ENCODE data around the gene ACTA2.

Gene ACTA2

DNA sequence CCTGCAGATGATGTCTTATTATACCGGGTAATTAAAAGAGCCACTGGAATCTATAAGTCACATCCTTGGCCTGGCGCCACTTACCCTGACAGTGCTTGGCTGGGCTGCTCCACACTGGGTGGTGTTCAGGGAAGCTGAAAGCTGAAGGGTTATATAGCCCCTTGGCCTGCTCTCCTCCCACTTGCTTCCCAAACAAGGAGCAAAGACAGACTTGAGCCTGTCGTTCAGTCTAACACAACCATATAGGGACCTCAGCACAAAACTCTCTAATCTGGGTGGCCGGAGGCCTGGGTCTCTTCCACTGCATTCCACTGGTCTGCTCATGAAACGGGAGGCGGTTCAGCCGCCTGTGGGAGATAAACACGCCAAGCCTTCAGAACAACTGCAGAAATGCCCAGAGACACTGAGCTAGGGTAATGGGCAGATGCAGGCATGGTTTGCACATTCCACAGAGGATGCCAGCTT lies at the start of gene ACTA2:
Gene ACTA2, minus strand, starts transcription at position 127 of the 465 bp plus-strand sequence. CDS start 3,843 bp downstream, outside the sequence.
- no peak for DNase-seq
- in situ Hi-C loops (cut with HindIII; ENCODE audit: low pct_ligation_motif_present, low pct_unique_long_range_greater_than_20kb, low sequenced_read_pairs): no loop called here

DNA sequence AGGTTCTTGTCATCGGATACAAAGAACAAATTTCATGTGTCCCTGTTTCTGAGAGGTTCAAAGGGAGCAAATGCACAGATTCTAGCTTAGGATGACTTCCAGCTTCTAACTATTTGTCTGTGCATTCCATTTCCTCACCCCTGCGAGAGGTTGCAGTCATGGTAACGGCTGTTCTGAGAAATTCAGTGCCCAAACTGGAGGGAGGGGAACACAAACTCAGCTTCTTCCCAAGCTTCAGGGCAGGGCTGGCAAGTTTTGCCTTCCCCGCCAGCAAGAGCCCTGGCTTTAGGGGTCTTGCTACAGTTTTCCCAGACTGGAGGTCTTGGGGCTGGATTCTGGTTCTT lies 49.1 kb upstream of the ACTA2 start:
- in situ Hi-C loops (cut with HindIII; ENCODE audit: low pct_ligation_motif_present, low pct_unique_long_range_greater_than_20kb, low sequenced_read_pairs): loop anchor here (25.0 kb wide), 1 partner anchor 211 kb away; the partner anchor contains the start of gene CH25H
- no peak for DNase-seq

DNA sequence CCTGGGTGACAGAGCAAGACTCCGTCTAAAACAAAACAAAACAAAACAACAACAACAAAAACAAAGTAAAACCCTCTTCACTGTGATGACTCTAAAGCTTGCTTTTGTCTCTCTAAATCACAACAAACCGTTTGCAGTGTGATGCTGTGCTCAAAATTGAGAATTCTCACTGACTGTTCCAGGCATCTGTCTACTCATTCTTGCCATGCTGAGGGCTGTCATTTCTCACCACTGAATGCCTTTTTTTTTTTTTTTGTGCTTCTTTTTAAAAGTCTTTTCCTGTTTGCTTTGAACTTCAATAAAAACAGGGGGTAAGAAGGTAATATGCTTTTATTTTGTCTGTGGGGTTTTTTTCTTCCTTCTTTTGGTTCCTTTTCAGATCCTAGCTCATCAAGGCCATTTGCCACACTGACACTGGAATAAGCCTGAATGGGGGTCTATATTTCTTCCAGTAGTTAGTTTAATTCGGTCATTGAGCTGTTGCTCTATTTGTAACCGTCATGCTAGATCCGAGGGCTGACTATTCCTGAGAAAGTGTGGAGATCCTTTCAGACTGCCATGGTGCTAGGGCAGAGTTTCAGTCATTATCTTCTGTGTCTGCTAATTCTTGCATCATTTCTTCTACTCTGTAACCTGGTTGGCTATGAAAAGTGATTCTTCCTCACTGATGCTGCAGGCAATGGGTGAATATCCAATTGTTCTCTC lies 48.6 kb upstream of the ACTA2 start:
- DNase-seq: no peak
- in situ Hi-C loops (cut with HindIII; ENCODE audit: low pct_ligation_motif_present, low pct_unique_long_range_greater_than_20kb, low sequenced_read_pairs): loop anchor here (25.0 kb wide), 1 partner anchor 211 kb away; the partner anchor contains the start of gene CH25H

DNA sequence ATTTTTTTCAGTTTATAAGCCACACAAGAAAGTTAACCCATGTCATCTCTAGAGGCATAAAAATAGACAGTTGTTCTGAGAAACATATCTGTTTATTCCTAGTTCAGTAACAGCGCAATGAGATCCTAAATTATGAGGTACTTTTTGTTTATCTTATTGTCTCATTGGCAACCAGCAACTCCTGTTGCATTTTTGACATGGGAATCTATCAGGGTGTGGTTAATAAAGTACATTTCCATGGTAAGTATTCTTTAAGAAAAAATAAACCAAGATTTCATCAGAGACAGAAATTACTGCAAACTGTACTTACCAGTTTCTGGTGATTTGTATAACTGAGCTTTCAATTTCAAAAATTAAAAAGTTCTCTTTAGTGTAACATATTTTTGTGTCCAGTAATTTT lies 47.1 kb upstream of the ACTA2 start:
- in situ Hi-C loops (cut with HindIII; ENCODE audit: low pct_ligation_motif_present, low pct_unique_long_range_greater_than_20kb, low sequenced_read_pairs): loop anchor here (25.0 kb wide), 1 partner anchor 213 kb away; the partner anchor contains the start of gene CH25H

DNA sequence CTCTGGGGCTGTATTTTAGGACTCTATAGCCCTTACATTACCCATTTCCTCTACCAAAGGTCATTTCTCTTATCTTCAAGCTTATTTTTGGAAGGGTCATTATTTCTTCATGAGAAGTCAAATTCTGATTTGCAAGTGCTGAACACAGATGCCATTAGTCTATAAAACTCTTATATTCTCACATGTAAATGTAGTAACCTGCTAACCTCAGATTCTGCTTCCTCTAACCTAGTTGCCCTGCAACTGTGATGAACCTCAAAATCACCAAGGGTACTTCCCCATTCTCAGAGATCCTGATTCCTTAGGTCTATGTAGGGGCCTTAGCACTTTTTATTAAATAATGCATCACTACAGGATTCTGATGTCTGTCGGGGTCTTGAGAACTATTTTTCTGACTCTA lies 44.4 kb upstream of the ACTA2 start:
- in situ Hi-C loops (cut with HindIII; ENCODE audit: low pct_ligation_motif_present, low pct_unique_long_range_greater_than_20kb, low sequenced_read_pairs): no loop called here
- no peak for DNase-seq

More for the DNA sequence above, 47.1 kb upstream of the ACTA2 start:
- no peak for DNase-seq

DNA sequence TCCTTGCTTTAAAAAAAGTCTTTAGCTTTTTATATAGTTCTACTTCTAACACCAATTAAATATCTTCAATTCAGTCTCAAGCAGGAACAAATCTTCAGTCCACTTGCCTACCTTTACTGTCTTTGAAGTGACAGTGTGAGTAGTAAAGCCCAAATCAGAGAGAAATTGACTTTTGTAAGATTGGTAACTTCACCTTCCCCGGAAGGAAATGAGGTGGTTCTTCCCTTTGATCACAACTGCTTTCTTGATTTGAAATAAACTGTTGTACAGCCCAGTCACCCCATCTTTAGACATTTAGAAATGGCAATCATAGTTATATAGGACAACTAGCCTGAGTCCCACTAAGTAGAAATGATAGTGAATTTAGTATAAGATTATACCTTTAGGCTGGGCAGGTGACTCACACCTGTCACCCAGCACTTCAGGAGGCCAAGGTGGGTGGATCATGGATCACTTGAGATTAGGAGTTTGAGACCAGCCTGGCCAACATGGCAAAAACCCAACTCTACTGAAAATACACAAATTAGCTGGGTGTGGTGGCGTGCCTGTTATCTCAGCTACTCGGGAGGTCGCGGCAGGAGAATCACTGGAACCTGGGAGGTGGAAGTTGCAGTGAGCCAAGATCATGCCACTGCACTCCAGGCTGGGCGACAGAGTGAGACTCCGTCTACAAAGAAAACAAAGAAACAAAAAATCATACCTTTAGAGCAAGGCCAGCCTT lies 42.7 kb upstream of the ACTA2 start:
- in situ Hi-C loops (cut with HindIII; ENCODE audit: low pct_ligation_motif_present, low pct_unique_long_range_greater_than_20kb, low sequenced_read_pairs): no loop called here
- DNase-seq: no peak

DNA sequence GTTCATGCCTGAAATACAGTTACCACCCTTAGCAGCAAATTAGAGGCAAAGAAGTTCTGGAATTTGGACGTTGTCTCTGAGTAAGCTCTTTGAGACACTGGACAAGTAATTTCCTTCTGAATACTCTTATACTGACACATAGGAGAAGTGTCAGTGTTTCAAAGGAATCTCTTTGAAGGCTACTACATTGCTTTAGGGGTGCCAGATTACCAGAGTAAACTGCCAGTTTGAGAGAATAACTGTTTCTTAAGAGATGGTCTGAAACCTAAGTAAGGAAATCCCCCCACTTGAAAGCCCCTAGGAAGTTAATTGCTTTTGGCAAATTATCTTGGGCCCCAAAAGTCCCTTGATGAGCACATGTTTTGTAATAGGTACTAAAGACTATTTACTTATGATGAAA lies 41.4 kb upstream of the ACTA2 start:
- DNase-seq: peak; percentile 37
- in situ Hi-C loops (cut with HindIII; ENCODE audit: low pct_ligation_motif_present, low pct_unique_long_range_greater_than_20kb, low sequenced_read_pairs): no loop called here

DNA sequence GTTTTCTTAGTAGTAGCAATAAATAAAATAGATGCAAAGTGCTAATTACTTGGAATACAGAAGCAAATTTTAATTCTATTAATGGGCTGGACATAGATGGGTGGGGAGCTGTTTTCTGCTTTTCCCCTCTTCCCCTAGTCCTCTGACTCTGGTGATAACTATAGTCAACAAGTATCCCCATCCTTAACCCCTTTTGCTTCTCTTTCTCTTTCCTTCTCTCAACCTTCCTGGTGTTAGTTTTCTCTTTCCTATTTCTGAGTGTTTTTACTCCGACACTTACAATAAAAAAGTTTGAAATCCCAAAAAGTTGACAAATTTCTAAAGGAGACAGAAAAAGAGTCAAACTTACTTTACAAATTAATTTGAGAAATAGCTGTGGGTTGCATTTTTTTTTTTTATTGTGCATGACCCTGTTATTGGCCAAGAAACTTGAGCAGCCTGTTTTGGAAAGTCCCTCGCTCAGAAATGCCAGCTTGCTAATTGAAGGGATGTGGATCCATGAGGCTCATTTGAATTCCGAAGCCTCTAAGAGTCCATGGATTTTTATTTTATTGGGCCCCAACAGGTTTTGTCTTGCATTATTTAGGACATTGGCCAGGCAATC lies 40.5 kb upstream of the ACTA2 start:
- no peak for DNase-seq
- in situ Hi-C loops (cut with HindIII; ENCODE audit: low pct_ligation_motif_present, low pct_unique_long_range_greater_than_20kb, low sequenced_read_pairs): no loop called here

DNA sequence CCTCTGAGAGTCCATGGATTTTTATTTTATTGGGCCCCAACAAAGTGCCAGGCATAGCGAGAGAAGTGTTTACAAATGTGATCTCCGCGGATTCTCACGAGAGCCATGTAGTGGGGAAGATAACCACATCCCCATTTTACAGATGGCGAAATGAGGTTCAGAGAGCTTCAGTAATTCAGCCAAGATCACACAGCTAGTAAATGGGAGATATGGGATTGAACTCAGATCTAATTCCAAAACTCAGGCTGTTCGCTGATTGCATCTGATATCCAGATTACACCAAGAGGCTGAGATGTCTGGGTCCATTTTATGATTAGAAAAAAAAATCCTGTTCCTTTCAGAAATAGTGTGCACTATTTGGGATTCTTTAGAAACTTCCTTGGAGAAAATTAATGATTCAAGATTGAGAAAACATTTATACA lies 39.3 kb upstream of the ACTA2 start:
- in situ Hi-C loops (cut with HindIII; ENCODE audit: low pct_ligation_motif_present, low pct_unique_long_range_greater_than_20kb, low sequenced_read_pairs): no loop called here
- DNase-seq: no peak

DNA sequence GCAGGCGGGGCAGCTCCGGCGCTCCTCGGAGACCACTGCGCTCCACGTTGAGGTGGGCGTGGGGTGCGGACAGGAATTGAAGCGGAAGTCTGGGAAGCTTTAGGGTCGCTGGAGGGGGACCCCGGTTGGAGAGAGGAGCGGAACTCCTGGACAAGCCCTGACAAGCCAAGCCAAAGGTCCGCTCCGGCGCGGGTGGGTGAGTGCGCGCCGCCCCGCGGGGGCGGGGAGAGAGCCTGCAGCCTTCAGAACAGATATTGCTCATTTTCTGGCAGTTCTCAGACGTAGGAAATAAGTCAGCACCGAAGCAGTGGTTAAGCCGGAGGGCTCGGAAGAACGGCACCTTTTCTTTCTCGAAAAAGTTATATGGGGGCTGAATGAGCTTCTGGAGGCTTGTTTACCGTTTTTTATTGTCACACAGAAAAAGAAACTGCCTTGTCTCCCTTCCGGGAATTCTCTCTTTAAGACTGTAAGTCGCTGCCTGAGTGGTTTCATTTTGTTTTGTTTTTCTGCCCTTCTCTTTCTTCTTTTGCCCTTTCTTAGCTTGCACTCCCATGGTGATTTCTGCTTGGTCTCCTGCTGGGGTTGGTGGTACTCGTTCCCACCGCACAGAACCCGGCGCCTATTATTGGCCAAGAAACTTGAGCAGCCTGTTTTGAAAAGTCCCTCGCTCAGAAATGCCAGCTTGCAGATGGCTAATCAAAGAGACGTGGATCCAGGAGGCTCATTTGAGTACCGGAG lies 38.8 kb upstream of the ACTA2 start:
- peak; percentile 67 for DNase-seq
- in situ Hi-C loops (cut with HindIII; ENCODE audit: low pct_ligation_motif_present, low pct_unique_long_range_greater_than_20kb, low sequenced_read_pairs): no loop called here

DNA sequence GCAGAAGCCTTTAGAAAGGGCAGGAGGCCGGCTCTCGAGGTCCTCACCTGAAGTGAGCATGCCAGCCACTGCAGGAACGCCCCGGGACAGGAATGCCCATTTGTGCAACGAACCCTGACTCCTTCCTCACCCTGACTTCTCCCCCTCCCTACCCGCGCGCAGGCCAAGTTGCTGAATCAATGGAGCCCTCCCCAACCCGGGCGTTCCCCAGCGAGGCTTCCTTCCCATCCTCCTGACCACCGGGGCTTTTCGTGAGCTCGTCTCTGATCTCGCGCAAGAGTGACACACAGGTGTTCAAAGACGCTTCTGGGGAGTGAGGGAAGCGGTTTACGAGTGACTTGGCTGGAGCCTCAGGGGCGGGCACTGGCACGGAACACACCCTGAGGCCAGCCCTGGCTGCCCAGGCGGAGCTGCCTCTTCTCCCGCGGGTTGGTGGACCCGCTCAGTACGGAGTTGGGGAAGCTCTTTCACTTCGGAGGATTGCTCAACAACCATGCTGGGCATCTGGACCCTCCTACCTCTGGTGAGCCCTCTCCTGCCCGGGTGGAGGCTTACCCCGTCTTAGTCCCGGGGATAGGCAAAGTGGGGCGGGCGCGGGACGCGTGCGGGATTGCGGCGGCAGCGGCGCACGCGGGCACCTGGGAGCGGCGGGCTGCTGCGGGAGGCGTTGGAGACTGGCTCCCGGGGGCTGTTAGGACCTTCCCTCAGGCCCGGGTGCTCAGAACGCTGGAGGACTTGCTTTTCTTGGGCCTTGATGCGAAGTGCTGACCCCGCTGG lies 38.0 kb upstream of the ACTA2 start, which contains the start of gene FAS:
Gene FAS, plus strand, starts transcription at position 415 of the 777 bp plus-strand sequence. Its CDS starts 79 bp downstream, at position 494.
- in situ Hi-C loops (cut with HindIII; ENCODE audit: low pct_ligation_motif_present, low pct_unique_long_range_greater_than_20kb, low sequenced_read_pairs): no loop called here
- peak; percentile 91 for DNase-seq

DNA sequence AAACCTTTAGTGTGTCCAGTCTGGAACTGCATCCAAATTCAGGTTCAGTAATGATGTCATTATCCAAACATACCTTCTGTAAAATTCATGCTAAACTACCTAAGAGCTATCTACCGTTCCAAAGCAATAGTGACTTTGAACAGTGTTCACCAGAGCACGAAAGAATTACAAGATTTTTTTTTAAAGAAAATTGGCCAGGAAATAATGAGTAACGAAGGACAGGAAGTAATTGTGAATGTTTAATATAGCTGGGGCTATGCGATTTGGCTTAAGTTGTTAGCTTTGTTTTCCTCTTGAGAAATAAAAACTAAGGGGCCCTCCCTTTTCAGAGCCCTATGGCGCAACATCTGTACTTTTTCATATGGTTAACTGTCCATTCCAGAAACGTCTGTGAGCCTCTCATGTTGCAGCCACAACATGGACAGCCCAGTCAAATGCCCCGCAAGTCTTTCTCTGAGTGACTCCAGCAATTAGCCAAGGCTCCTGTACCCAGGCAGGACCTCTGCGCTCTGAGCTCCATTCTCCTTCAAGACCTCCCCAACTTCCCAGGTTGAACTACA lies 37.3 kb upstream of the ACTA2 start:
- in situ Hi-C loops (cut with HindIII; ENCODE audit: low pct_ligation_motif_present, low pct_unique_long_range_greater_than_20kb, low sequenced_read_pairs): no loop called here
- DNase-seq: no peak

DNA sequence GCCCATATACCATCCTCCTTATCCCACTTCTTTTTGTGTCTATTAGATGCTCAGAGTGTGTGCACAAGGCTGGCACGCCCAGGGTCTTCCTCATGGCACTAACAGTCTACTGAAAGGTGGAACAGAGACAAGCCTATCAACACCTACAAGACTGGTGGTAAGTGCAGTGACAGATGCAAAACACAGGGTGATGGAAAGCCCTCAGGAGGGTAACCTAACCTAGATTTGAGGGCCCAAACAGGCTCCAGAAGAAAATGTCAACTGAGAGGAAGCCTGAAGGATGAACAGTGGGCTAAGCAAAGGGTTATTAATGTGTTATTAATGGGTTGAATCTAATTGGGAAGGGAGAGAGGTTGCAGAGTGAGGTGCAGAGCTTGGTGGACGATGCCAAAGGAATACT lies 36.9 kb upstream of the ACTA2 start:
- in situ Hi-C loops (cut with HindIII; ENCODE audit: low pct_ligation_motif_present, low pct_unique_long_range_greater_than_20kb, low sequenced_read_pairs): no loop called here
- DNase-seq: no peak

DNA sequence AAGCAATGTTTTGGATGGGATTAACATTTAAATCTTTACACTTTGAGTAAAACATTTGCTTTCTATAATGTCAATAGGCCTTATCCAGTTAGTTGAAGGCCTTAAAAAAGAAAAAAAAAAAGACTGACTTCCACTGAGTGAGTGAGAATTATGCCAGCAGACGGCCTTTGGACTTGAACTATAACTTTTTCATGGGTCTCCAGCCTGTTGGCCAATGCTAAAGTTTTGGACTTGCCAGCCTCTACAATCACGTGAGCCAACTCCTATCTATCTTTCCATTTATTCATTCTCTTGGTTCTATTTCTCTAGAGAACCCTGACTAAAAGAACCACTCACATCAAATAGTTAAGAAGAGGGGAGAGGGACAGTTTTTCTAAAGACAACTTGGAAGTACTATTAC lies 35.3 kb upstream of the ACTA2 start:
- no peak for DNase-seq
- in situ Hi-C loops (cut with HindIII; ENCODE audit: low pct_ligation_motif_present, low pct_unique_long_range_greater_than_20kb, low sequenced_read_pairs): no loop called here

DNA sequence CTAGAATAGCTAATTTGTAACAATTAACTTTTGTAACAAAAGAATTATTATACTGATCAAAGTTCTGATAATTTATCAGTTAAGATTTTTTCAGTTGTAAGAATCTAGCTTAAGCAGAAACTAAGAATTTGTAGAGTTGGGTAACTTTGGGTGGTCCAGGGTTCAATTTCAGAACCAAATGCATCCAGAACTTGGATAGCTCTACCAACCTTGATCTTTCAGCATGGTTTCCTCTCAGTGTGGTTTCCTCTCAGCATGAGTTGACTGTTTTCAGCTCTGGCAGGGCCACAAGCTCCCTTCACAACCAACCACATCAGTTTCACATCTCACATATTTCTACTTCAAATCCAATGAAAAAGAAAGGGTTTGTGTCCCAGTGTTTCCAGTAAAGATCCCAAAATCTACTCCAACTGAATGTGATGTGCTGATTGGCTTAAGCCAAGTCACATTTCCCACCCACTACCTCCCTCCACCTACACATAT lies 34.7 kb upstream of the ACTA2 start:
- no peak for DNase-seq
- in situ Hi-C loops (cut with HindIII; ENCODE audit: low pct_ligation_motif_present, low pct_unique_long_range_greater_than_20kb, low sequenced_read_pairs): no loop called here

DNA sequence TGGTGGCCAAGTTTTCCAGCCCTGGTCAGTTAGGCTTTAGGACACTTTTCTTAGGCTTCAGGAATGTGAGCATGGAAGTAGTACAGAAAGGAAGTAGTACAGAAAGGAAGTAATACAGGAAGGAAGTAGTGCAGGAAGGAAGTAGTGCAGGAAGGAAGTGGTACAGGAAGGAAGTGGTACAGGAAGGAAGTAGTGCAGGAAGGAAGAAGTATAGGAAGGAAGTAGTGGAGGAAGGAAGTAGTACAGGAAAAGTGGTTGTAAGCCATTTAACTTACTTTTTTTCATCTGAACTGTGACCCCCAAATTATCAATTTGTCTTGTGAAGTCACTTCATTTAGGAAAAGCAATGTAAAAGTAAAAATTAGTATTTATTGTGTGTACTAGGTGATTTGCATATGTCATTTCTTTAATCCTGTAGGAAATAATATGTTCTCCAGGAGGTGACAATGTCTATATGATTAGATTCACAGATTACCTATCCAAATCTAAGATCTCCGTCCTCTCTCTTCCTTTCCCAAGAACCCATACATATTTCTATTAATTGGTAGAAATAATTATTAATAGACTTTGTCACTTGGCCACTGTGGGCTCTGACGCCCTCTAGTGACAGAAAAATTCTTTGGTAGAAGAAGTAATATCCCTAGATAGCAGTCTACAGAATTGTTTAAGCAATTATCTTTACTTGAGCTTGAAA lies 34.1 kb upstream of the ACTA2 start:
- DNase-seq: peak; percentile 57
- in situ Hi-C loops (cut with HindIII; ENCODE audit: low pct_ligation_motif_present, low pct_unique_long_range_greater_than_20kb, low sequenced_read_pairs): no loop called here

DNA sequence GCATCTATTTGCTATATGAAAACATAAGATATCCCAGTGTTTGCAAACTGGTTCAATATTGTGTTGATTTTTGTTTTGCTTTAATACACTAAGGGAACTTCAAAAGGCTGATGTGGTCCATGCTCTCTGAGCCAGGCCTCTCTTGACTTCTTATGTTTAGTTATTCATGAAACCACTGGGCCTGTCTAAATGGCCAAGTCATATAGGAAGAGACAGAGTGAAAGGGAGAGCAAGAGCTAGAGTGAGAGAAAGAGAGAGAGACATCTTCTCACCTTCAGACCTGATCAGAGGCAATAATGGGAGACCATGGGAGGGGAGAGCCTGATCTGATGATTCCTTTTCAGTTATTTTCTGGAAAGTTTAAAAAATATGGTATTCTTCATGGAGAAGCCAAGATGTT lies 32.0 kb upstream of the ACTA2 start:
- in situ Hi-C loops (cut with HindIII; ENCODE audit: low pct_ligation_motif_present, low pct_unique_long_range_greater_than_20kb, low sequenced_read_pairs): no loop called here

More for the DNA sequence above, 32.0 kb upstream of the ACTA2 start:
- no peak for DNase-seq
